MG63 (cell line): ENCODE measurements around the gene GPSM1. TPM values are rescaled to one million over a fixed set of nuclear protein-coding genes. Genes with fewer than 3 reads are reported as not detected.

Experiments used
- DNase-seq: peaks from one replicate; pipeline ENCODE4 v3.0.0-alpha.2; 2020
- H3K27me3 ChIP-seq: fragments of 250-450 bp; sonication (Bioruptor Pico); 2 replicates; pipeline ENCODE4 v1.5.1; 2020; ENCODE audit warnings: mild to moderate bottlenecking, moderate library complexity
- H3K36me3 ChIP-seq: fragments of 250-450 bp; sonication (Bioruptor Pico); 2 replicates; pipeline ENCODE4 v1.5.1; 2020; ENCODE audit warnings: mild to moderate bottlenecking, moderate library complexity
- H3K4me3 ChIP-seq: fragments of 250-450 bp; sonication (Bioruptor Pico); 2 replicates; pipeline ENCODE4 v1.5.1; 2020; ENCODE audit warnings: mild to moderate bottlenecking, moderate library complexity
- H3K9me3 ChIP-seq: fragments of 250-450 bp; sonication (Bioruptor Pico); 2 replicates; pipeline ENCODE4 v1.5.1; 2020; ENCODE audit warnings: mild to moderate bottlenecking, moderate library complexity
- total RNA-seq: library from RNA; depleted of rRNA; stranded (reverse); fragments of >200 nt; shearing (Covaris generic); gene quantifications from 2 replicates; pipeline ENCODE4 v1.2.3, GENCODE V29; 2014; ENCODE audit warnings: low replicate concordance

The GPSM1 gene
- total RNA-seq, 1 experiment from 2014 or later: 46.3 TPM

DNA sequence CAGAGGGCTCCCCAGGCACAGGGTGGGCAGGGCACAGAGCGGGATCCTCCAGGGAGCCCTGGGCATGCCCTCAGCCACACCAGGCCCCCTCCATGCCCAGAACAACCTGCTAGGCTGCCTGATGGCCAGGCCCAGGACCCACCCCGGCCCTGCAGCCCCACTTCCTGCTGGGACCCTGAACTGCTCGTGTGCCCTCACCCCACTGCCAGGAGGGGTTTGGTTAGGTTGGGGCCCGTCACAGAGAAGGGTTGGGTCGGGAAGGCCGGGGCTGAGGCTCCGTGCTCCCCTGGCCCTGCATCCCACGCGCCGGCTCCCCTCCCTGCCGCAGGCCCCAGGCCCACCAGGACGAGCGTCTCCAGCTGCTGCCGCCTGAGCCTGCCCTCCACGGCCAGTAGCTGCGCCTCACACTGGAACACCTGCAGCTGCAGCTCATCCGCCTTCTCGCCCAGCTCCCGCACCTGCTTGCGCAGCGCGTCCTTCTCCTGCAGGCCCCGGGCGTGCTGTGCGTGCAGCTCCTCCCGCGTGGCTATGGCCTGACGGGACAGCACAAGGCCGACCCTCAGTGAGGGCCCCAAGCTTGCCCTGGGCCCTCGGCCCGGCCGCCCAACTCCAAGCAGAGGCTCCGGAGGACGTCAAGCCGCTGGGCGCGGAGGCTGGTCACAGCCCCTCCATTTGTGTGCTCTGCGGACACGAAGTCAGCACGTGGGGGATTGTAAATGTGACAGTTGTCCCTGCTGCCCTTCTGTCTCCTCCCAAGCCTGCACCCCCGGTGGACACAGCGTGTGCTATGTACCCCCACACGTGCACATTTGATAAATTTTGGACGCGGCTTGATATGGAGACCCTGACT is 40.2 kb downstream of the GPSM1 start:
- no peaks in the 10 kb centered on the region for H3K9me3 ChIP-seq
- no peak for DNase-seq
- no peaks in the 10 kb centered on the region for H3K27me3 ChIP-seq
- no peak overlapping the region for H3K4me3 ChIP-seq
- peaks cover 4% of the 10 kb centered on the region; the same call in 1 of the 2 replicates for H3K36me3 ChIP-seq

DNA sequence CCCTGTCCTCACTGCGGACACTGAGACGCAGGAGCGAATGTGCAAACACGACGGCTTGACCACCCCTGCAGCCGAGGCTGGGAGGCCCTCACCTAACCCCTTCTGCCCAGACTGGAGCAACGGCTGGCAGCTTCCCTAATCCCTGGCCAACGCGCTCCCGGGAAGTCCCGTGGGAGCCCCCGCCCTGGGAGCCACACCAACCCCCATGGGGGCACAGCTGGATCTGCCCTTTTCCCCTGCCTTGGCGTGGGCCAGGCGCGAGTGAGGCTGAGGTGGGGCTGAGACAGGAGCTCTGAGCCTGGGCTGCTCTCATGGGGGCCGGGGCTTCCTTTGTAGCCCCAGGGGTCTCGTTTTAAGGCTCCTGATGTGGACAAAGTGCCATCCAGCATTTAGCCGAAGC is 40.9 kb downstream of the GPSM1 start:
- no peaks in the 10 kb centered on the region for H3K27me3 ChIP-seq
- H3K4me3 ChIP-seq: no peak overlapping the region
- no peak for DNase-seq
- H3K9me3 ChIP-seq: no peaks in the 10 kb centered on the region
- H3K36me3 ChIP-seq: 0 out of 2 replicates have a peak, but pooled peaks cover 4% of the 10 kb centered on the region

DNA sequence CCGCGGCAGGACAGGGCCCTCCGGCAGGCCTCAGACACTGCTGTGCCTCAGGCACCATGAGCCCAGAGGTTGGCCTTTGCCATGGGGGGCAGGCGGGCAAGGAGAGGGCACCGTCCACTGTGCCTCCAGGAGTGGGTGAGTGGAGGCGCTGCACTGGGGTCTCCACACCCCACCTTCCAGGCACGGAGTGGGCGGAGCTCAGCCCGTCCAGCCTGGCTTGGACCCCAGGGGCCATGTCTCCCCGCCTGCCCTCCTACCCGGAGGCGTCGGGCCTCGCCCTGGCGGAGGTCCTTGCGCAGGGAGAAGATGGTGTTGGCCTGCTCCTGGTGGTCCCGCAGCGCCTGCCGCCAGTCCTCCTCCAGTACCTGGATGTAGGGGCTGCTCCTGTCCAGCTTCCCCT is 42.7 kb downstream of the GPSM1 start:
- Histone ChIP-seq H3K27me3 (no peaks in the 10 kb centered on the region), H3K9me3 (no peaks in the 10 kb centered on the region), H3K4me3 (no peak overlapping the region), H3K36me3 (no peaks in the 10 kb centered on the region; the same call in 1 of the 2 replicates)
- no peak for DNase-seq

DNA sequence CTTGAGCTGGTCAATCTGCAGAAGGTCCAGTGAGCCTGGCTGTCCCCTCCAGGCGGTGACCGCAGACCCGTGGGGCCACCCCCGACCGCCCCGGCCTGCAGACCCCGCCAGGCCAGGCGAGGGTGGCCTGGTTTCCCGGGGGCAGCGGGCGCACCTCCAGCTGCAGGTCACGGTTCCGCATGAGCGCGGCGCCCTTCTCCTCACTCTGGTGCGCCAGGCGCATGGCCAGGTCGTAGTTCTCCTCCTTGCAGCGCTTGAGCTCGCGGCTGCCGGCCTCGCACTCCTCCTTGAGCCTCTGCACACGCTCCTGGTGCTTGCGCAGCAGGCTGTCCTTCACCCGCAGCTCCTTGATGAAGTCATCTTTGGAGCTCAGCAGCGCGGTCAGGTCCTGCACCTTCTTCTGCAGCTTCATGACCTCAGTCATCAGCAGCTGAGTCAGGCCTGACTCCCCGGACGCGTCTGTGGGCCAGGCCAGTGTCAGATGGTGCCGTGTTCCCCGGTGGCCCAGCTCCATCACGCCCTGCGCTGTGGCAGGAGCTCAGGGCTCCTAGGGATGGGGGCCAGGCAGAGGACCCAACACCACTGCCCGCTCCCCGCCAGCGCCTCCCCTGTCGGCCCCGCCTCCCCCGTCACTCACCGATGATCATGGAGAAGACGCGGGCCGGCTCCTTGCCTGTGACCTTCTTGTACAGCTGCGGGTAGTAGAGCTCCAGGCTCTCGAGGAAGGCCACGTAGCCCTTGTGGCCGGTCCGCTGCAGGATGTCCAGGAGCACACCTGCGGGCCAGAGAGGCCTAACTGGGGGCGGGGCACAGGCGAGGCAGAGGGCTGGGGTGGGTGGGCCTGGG is 43.6 kb downstream of the GPSM1 start:
- no peaks in the 10 kb centered on the region; the same call in 1 of the 2 replicates for H3K36me3 ChIP-seq
- no peak for DNase-seq
- no peaks in the 10 kb centered on the region for H3K9me3 ChIP-seq
- H3K4me3 ChIP-seq: no peak overlapping the region
- no peaks in the 10 kb centered on the region for H3K27me3 ChIP-seq

DNA sequence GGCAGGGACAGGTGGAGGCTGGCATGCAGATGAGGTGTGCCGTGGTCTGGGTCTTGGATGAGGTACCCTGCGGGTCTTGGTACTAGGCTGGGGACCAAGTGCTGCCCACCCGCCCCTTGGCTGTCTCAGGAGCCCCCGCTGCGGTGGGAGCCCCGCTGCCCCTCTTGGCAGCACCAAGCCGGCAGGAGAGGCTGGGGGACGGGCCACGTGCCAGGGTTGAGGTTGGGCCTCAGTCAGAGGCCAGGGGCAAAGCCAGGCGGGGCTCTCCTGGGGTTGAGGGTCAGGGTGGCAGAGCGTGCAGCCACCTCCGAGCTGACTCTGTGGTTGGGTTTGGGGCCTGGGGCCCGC is 44.2 kb downstream of the GPSM1 start:
- DNase-seq: no peak
- Histone ChIP-seq H3K9me3 (no peaks in the 10 kb centered on the region), H3K36me3 (no peaks in the 10 kb centered on the region; the same call in 1 of the 2 replicates), H3K27me3 (no peaks in the 10 kb centered on the region), H3K4me3 (no peak overlapping the region)

DNA sequence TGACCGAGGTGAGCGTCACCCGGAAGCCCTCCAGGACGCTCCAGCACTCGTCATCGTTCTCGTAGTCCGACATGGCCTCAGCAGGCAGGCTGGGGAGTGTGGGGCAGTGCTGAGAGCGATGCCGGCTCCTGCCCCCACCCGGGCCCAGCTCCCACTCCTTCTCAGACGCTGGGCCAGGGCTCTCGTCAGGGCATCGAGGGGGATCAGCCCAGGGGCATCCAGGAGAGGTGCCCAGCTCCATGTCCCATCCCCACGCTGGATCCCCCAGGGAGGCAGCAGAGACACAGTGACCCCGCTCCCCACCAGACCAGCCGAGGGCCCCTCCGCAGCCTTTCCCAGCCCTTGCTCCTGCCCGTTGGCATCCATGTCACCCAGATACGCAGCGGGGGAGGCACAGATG is 44.7 kb downstream of the GPSM1 start:
- H3K4me3 ChIP-seq: no peak overlapping the region

DNA sequence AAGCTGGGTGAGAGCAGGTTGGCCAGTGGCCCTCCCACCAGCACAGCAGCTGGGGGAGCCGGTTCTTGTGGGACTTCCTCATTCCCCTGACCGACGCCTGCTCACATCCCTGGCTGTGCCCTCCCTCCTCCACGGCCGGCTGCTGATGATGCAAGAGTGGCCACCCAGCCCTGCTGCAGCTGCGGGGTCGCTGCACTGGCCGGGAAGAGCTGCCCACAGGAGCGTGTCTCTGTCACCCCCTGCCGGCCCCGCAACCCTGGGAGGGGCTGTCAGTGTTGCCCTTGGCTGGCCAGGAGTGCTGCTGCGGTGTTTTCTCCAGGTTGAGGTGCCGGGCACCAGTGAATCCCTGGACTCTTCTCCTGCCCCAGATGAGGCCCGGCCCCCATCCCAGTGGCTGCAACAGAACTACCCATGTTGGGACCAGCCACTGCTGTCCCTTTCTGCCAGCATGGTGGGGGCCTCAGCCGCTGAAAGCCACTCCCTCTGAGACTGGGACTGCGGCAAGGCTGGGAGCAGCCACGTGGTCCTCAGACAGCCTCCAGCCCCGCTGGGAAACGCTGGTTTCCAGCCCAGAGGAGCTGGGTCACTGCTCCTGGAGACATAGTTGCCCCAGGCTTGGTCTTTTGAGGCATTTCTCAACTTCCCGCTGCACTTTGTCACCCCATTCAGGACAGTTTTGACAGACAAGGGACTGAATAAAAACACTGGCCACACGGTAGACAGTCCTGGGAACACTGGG is 45.4 kb downstream of the GPSM1 start:
- Histone ChIP-seq H3K9me3 (no peaks in the 10 kb centered on the region), H3K4me3 (no peak overlapping the region), H3K27me3 (no peaks in the 10 kb centered on the region), H3K36me3 (no peaks in the 10 kb centered on the region; the same call in 1 of the 2 replicates)
- DNase-seq: peak; percentile 33

More for the DNA sequence above, 44.7 kb downstream of the GPSM1 start:
- Histone ChIP-seq H3K36me3 (no peaks in the 10 kb centered on the region; the same call in 1 of the 2 replicates), H3K9me3 (no peaks in the 10 kb centered on the region), H3K27me3 (no peaks in the 10 kb centered on the region)
- DNase-seq: no peak

DNA sequence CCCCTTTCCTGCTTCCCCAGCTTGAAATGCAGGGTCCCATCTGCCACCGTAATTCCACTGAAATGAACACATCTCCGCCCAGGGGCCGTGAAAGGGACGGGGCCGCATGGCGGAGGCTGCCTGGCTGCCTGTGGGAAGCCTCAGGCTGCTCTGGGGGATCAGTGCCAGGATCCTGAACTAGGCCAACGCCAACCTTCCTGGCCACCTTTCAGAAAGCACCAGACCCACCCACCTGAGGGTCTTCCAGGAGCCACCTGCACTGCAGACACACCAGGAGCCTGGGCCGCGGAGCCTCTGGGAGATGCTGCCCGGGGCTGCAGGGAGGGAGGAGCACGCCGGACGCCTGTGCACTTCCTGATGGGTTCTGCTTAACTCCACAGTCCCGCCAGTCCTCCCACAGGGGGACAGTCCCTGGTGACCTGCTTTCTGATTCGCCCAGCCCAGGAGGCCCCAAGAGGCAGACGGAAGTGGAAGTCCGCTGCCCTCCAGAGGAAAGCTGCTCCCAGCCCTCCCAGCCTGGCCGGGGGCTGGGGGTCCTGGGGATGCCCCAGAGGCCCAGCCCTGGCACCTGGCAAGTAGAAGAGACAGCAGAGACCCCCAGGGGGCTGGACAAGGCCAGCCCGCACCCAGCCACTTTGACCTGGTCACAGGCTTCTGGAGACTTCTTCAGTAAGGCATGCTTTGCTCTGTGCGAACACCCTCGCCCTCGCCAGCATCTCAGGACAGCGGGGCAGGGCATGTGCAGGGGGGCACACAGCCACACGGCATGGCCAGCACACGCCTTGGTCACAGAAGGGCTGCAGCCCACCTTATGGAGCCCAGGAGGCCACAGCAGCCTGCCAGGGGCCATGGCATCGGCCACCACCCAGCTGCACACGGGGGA is 46.2 kb downstream of the GPSM1 start, which contains the start of gene CARD9:
Gene CARD9, minus strand, starts transcription at position 370 of the 883 bp plus-strand sequence. CDS start 1,591 bp downstream, outside the sequence.
- no peak within 1 kb of the TSS for H3K4me3 ChIP-seq
- no peaks in the 10 kb centered on the region; the same call in 1 of the 2 replicates for H3K36me3 ChIP-seq
- no peaks in the 10 kb centered on the region for H3K27me3 ChIP-seq
- DNase-seq: no peak
- no peaks in the 10 kb centered on the region for H3K9me3 ChIP-seq

DNA sequence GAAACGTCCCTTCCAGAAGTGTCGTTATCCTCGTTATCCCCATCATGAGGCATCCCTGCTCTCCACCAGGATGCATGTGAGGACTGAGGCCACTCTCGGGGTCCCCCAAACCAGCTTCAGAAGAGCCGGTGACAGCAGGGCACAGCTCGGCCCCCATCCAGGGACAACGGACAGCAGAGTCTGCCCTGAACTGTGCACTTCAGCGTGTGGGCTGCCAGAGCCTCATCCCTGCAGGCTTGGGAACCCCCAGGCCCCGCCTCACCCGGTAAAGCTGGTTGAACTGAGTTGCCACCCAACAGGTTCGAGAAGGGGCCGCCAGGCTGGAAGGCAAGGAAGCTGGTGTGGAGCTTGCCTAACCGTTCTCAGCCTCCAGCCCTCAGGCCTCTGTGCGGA is 46.8 kb downstream of the GPSM1 start:
- Histone ChIP-seq H3K36me3 (no peaks in the 10 kb centered on the region; the same call in none of the 2 replicates), H3K27me3 (no peaks in the 10 kb centered on the region), H3K4me3 (no peak overlapping the region), H3K9me3 (no peaks in the 10 kb centered on the region)
- DNase-seq: no peak

DNA sequence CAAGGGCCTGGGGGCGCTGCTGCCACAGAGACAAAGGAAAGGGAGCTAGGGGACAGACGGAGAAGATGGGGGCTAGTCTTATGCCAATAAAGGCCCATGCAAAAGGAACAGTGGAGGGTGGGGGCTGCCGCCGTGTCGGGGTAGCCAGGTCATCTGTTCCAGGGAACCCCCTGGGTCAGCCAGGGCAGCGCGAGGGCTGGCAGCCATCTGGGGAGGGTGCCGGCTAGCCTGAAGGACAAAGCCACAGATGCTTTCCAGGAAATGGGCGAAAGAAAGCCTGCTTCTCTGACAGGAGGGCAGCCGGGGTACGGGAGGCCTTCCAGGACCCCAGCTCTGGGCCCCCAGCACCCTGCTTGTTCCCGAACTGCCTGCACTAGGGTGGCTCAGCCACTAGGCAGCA is 47.8 kb downstream of the GPSM1 start:
- Histone ChIP-seq H3K27me3 (no peaks in the 10 kb centered on the region), H3K4me3 (no peak overlapping the region), H3K9me3 (no peaks in the 10 kb centered on the region), H3K36me3 (no peaks in the 10 kb centered on the region; the same call in none of the 2 replicates)
- DNase-seq: no peak

DNA sequence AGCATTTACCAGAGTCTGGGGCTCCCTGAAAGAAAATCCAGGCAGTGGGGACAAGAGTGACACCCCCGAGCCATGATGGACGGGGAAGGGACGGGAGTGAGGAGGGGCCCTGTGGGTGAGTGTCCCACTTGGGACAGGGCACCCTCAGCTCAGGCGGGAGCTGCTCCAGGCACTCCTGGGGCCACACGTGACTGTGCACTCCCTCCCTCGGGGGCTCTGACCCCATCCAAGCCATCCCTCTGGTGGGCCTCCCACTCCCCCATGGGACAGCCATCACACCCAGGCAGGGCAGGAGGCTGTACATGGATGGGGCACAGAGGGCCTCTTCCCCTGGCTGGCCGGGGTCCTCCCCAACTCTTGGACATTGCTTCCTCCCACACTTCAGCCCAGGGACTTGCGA is 49.1 kb downstream of the GPSM1 start:
- Histone ChIP-seq H3K9me3 (no peaks in the 10 kb centered on the region), H3K27me3 (no peaks in the 10 kb centered on the region), H3K36me3 (peaks cover 3% of the 10 kb centered on the region), H3K4me3 (no peak overlapping the region)
- DNase-seq: no peak

DNA sequence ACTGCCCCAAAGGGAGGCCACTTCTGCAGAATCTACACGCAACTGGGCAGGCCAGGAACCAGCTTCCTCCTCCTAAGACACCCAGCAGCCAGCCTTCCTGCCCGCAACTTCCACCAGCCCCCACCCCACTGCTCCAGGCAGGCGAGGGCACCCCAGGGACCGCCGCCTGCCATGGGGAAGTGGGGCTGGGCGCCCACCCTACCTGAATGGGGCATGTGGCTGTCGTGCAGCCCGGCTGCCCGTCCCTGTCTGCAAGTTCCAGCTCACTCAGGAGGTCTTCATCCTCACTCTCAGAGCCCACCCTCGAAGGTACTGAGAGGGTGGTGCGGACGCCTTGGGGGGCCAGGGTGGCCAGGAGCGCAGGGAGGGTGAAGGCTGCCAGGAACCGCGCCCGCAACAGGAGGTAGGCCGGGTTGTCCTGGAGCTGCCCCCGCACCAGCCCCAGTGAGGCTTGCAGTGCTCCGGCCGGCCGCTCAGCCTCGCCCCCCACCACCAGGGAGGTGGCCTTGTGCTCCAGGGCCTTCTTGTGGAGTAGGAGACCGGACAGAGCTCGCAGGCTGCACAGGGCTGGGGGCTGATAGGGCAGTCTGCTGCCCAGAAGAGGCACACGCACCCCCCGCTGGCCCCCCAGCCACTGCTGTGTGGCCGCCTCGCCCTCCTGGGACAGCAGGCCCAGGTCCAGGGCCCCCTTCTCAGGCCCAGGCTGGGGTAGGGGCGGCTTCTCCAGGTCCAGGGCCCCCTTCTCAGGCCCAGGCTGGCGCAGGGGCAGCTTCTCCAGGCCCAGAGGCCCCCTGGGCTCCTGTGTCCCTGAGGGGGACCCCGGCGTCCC is 50.2 kb downstream of the GPSM1 start:
- Histone ChIP-seq H3K4me3 (no peak overlapping the region), H3K36me3 (peaks cover 3% of the 10 kb centered on the region), H3K27me3 (no peaks in the 10 kb centered on the region), H3K9me3 (no peaks in the 10 kb centered on the region)
- DNase-seq: no peak

DNA sequence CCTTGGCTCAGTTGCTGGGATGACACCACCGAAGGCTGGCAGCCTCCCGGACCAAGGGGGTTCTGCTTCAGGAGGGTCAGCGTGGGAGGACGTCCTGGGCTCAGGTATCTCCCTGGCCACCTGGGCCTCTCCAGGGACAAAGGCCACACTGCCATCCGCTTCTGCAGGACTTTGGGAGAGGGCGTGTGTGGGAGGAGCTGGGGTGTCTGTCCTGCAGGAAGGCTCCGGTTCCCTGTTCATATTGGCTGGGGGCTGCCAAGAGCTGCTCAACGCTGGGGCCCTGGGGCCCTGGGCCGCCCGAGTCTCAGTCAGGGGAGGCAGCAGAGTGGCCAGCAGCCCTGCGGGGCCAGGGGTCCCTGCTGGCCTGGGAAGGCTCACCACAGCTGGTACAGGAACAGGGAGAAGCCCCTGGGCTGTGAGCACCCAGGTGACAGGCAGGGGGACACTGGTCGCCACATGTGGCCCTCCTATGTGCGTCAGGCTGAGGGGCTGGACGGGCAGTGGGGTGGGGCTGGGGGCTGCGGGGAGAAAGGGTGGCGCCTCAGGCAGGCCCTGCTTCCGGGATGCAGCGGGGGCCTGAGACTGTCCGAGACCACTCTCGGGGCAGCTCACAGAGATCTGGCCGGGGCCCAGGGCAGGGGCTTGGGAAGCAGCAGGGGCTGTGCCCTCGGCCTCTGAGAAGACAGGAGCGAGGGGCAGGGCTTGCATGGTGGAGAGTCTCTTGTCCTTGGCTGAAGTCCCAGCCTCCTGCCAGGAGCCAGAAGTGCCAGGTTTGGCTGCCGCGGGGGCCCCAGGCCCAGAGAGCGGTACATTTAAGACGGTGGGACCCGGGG is 51.0 kb downstream of the GPSM1 start:
- peaks cover 3% of the 10 kb centered on the region for H3K36me3 ChIP-seq
- no peaks in the 10 kb centered on the region for H3K27me3 ChIP-seq
- H3K9me3 ChIP-seq: no peaks in the 10 kb centered on the region
- H3K4me3 ChIP-seq: no peak overlapping the region
- DNase-seq: no peak

DNA sequence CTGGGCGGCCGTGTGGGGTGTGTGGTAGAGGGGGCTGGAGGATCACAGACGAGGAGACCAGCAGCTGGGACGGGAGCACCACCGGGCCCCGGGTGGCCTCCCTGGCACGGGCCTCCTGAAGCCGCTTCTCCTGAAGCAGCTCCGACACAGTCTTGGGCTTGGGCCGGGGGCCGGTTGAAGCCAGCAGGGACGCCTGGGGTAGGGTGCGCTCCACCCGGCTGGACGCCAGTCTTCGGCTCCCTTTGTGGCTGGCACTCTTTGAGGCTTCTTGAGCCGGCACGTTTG is 51.6 kb downstream of the GPSM1 start:
- no peak for DNase-seq
- peaks cover 4% of the 10 kb centered on the region for H3K36me3 ChIP-seq
- H3K9me3 ChIP-seq: no peaks in the 10 kb centered on the region
- H3K27me3 ChIP-seq: no peaks in the 10 kb centered on the region
- H3K4me3 ChIP-seq: no peak overlapping the region

DNA sequence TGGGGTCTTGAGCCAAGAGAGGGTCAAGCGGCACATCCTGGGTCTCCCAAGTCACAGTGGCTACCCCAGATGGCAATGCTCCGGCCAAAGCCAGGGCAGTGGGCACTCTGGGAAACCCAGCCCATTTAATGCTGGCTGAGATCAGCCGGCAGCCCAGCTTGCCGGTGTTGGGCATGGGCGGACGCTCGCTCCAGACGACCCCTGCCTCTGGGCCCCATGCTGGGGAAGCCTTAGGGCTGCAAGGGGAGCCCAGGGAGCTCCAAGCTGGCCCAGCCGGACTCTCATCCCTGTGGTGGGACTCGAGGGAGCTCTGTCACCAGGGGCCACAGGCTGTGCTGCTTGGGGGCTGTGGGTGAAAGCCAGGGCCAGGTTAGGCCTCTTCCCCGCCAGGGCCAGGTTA is 52.1 kb downstream of the GPSM1 start:
- peaks cover 8% of the 10 kb centered on the region for H3K36me3 ChIP-seq

More for the DNA sequence above, 52.1 kb downstream of the GPSM1 start:
- Histone ChIP-seq H3K27me3 (no peaks in the 10 kb centered on the region), H3K4me3 (no peak overlapping the region), H3K9me3 (no peaks in the 10 kb centered on the region)
- DNase-seq: no peak
